ENCODE data around the gene FBXO27.
"Not testable (repeated sequence)": the region's sequence is repeated elsewhere in the genome, so short reads cannot be mapped to it uniquely, and the experiment has no call there.

Gene FBXO27

GRCh38 chr19:39038098-39038497, 5.7 kb upstream of the FBXO27 start:
- DNase-seq (ENCODE audit: low read depth in 2 of 2): no peak

- DNase-seq (ENCODE audit: low read depth in 2 of 2): no peak
These were observed 4.8 kb upstream of the FBXO27 start for GRCh38 chr19:39037194-39037593.

GRCh38 chr19:39036581-39036980, 4.2 kb upstream of the FBXO27 start:
- DNase-seq (ENCODE audit: low read depth in 2 of 2): no peak

- peak; percentile 34 to 47 for DNase-seq (ENCODE audit: low read depth in 2 of 2)
These were observed 834 bp downstream of the FBXO27 start for GRCh38 chr19:39031368-39032062.

- DNase-seq (ENCODE audit: low read depth in 2 of 2): no peak
These were observed 1.4 kb downstream of the FBXO27 start for GRCh38 chr19:39030854-39031367.

GRCh38 chr19:39024875-39025641, 7.3 kb downstream of the FBXO27 start:
- DNase-seq (ENCODE audit: low read depth in 2 of 2): no peak

GRCh38 chr19:39021063-39021462, 11.3 kb downstream of the FBXO27 start:
- DNase-seq (ENCODE audit: low read depth in 2 of 2): no peak

- no peak for DNase-seq (ENCODE audit: low read depth in 2 of 2)
These were observed 14.7 kb downstream of the FBXO27 start for GRCh38 chr19:39017646-39018045.

- DNase-seq (ENCODE audit: low read depth in 2 of 2): no peak
These were observed 15.3 kb downstream of the FBXO27 start for GRCh38 chr19:39017026-39017425.

GRCh38 chr19:39014037-39014436, 18.3 kb downstream of the FBXO27 start:
- no peak for DNase-seq (ENCODE audit: low read depth in 2 of 2)

GRCh38 chr19:39009001-39009400, 23.3 kb downstream of the FBXO27 start:
- DNase-seq (ENCODE audit: low read depth in 2 of 2): no peak

- DNase-seq (ENCODE audit: low read depth in 2 of 2): no peak
These were observed 24.2 kb downstream of the FBXO27 start for GRCh38 chr19:39008137-39008536.

GRCh38 chr19:39007096-39007495, 25.3 kb downstream of the FBXO27 start:
- no peak for DNase-seq (ENCODE audit: low read depth in 2 of 2)

GRCh38 chr19:39004403-39004802, 27.9 kb downstream of the FBXO27 start:
- no peak for DNase-seq (ENCODE audit: low read depth in 2 of 2)

- no peak for DNase-seq (ENCODE audit: low read depth in 2 of 2)
These were observed 28.6 kb downstream of the FBXO27 start for GRCh38 chr19:39003796-39004195.

- no peak for DNase-seq (ENCODE audit: low read depth in 2 of 2)
These were observed 29.2 kb downstream of the FBXO27 start for GRCh38 chr19:39003188-39003587.

GRCh38 chr19:39001041-39001440, 31.3 kb downstream of the FBXO27 start:
- DNase-seq (ENCODE audit: low read depth in 2 of 2): no peak

- not testable (repeated sequence) for DNase-seq (ENCODE audit: low read depth in 2 of 2)
These were observed 34.8 kb downstream of the FBXO27 start for GRCh38 chr19:38997576-38997975.

- no peak for DNase-seq (ENCODE audit: low read depth in 2 of 2)
These were observed 39.1 kb downstream of the FBXO27 start for GRCh38 chr19:38993271-38993670.

- no peak for DNase-seq (ENCODE audit: low read depth in 2 of 2)
These were observed 41.2 kb downstream of the FBXO27 start for GRCh38 chr19:38990949-38991697.

- DNase-seq (ENCODE audit: low read depth in 2 of 2): not testable (repeated sequence)
These were observed 42.7 kb downstream of the FBXO27 start for GRCh38 chr19:38989614-38990013.

GRCh38 chr19:38989066-38989605, 43.2 kb downstream of the FBXO27 start:
- DNase-seq (ENCODE audit: low read depth in 2 of 2): no peak
